AG09319 (cell line): ENCODE data around the gene XYLT2.

ENCODE experiments used
- DNase-seq: peaks from one replicate; pipeline ENCODE4 v3.0.0-alpha.2; 2010; ENCODE audit warnings: low read depth; ENCODE audit errors: extremely low read depth
- CTCF ChIP-seq: IDR thresholded peaks from 2 replicates; pipeline ENCODE4 v1.5.1; 2011; ENCODE audit warnings: low read depth, mild to moderate bottlenecking, inconsistent platforms, low read length, moderate library complexity

The XYLT2 gene

GRCh38 chr17:50375858-50376538 lies 30.1 kb downstream of the XYLT2 start:
- no peak for DNase-seq
- TF ChIP-seq CTCF, result no peak

GRCh38 chr17:50379351-50380132 lies 33.6 kb downstream of the XYLT2 start:
- no peak for DNase-seq
- no peak for TF ChIP-seq CTCF

GRCh38 chr17:50380369-50381259 lies 34.7 kb downstream of the XYLT2 start:
- no peak; the same call in 1 of the 2 replicates for TF ChIP-seq CTCF
- DNase-seq, result no peak

- no peak for DNase-seq
- no peak; the same call in 1 of the 2 replicates for TF ChIP-seq CTCF
Measured at GRCh38 chr17:50381260-50381815, 35.4 kb downstream of the XYLT2 start.

GRCh38 chr17:50381920-50382319 lies 36.0 kb downstream of the XYLT2 start:
- TF ChIP-seq CTCF, result no peak
- no peak for DNase-seq

GRCh38 chr17:50382931-50383330 lies 37.0 kb downstream of the XYLT2 start:
- no peak for DNase-seq

More at GRCh38 chr17:50382931-50383330, 37.0 kb downstream of the XYLT2 start:
- TF ChIP-seq CTCF, result no peak
